ENCODE data around the gene MAD1L1.

The MAD1L1 gene

GRCh38 chr7:2086229-2086628, 146.5 kb downstream of the MAD1L1 start:
- no peak for DNase-seq (ENCODE audit: low spot score)

GRCh38 chr7:2085804-2086203, 146.9 kb downstream of the MAD1L1 start:
- DNase-seq (ENCODE audit: low spot score): no peak

GRCh38 chr7:2084781-2085505, 147.8 kb downstream of the MAD1L1 start:
- no peak for DNase-seq (ENCODE audit: low spot score)

- no peak for DNase-seq (ENCODE audit: low spot score)
These were observed 148.4 kb downstream of the MAD1L1 start for GRCh38 chr7:2084331-2084730.

GRCh38 chr7:2083362-2083761, 149.4 kb downstream of the MAD1L1 start:
- no peak for DNase-seq (ENCODE audit: low spot score)

GRCh38 chr7:2082139-2082998, 150.4 kb downstream of the MAD1L1 start:
- no peak for DNase-seq (ENCODE audit: low spot score)

GRCh38 chr7:2081526-2082135, 151.1 kb downstream of the MAD1L1 start:
- DNase-seq (ENCODE audit: low spot score): no peak

- DNase-seq (ENCODE audit: low spot score): no peak
These were observed 152.3 kb downstream of the MAD1L1 start for GRCh38 chr7:2080477-2080876.

- DNase-seq (ENCODE audit: low spot score): no peak
These were observed 152.7 kb downstream of the MAD1L1 start for GRCh38 chr7:2080060-2080387.

GRCh38 chr7:2079332-2080059, 153.2 kb downstream of the MAD1L1 start:
- no peak for DNase-seq (ENCODE audit: low spot score)

- no peak for DNase-seq (ENCODE audit: low spot score)
These were observed 153.8 kb downstream of the MAD1L1 start for GRCh38 chr7:2078899-2079298.

GRCh38 chr7:2076649-2077064, 156.1 kb downstream of the MAD1L1 start:
- no peak for DNase-seq (ENCODE audit: low spot score)

GRCh38 chr7:2075811-2076210, 156.9 kb downstream of the MAD1L1 start:
- DNase-seq (ENCODE audit: low spot score): no peak

GRCh38 chr7:2074691-2075090, 158.1 kb downstream of the MAD1L1 start:
- DNase-seq (ENCODE audit: low spot score): no peak

GRCh38 chr7:2072798-2073197, 159.9 kb downstream of the MAD1L1 start:
- DNase-seq (ENCODE audit: low spot score): no peak

GRCh38 chr7:2072042-2072441, 160.7 kb downstream of the MAD1L1 start:
- no peak for DNase-seq (ENCODE audit: low spot score)

- DNase-seq (ENCODE audit: low spot score): no peak
These were observed 161.5 kb downstream of the MAD1L1 start for GRCh38 chr7:2071133-2071832.

- DNase-seq (ENCODE audit: low spot score): no peak
These were observed 162.5 kb downstream of the MAD1L1 start for GRCh38 chr7:2070151-2070763.

GRCh38 chr7:2069472-2069860, 163.3 kb downstream of the MAD1L1 start:
- DNase-seq (ENCODE audit: low spot score): no peak

GRCh38 chr7:2068693-2069471, 163.9 kb downstream of the MAD1L1 start:
- DNase-seq (ENCODE audit: low spot score): no peak
